Measurements from ENCODE around the gene C6orf62.

Gene C6orf62

DNA sequence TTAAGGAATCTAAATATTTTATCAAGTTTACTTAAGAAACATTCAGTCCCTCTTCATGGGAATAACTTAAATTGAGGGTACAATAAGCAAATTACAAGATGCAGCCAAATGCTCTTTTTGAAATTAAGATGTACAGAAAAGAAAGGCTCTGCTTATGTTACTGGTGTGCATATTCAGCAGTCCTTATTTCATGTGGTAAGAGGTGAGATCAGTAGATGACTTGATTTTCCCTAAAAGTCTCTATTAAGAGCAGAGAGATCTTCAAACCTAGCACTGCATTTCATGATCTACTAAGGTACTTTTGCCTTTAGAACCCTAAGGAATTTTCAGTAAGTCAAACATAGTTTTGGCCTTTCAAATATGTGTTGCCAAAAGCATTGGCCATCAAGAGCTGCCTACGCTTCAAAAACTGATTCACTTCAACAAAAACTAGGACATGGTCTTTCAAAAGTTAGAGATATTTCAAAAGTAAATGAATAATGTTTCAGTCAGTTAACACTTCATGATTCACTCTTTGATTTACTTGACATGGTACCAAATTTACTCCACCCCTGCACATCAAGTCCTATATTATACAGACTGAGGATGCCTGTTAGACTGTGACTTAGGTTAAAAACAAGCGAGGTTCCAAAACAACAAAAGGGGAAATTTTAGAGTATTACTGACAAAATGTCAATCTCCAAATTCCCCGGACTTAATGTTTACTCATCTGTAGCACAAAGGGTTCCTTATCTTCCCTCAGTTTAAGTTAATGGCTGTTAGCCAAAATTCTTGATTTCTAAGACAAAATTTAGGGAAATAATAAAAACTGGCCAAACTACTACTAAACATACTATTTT, 19.2 kb downstream of the C6orf62 start:
- Histone ChIP-seq H3K27ac (ENCODE audit: extremely low read depth, low read depth, low read length) (no peak overlapping the region), H3K4me1 (ENCODE audit: control insufficient read depth, insufficient read depth, low read length) (no peaks in the 10 kb centered on the region; the same call in 1 of the 2 replicates), H3K36me3 (ENCODE audit: control insufficient read depth in 2 of 2, insufficient read depth in 1 of 2, low read length in 2 of 2) (peaks cover 26 to 37% of the 10 kb centered on the region in 2 experiments), H3K9me3 (ENCODE audit: control insufficient read depth, insufficient read depth, low read depth, low read length) (no peaks in the 10 kb centered on the region), H3K4me3 (ENCODE audit: low read depth, low read length) (no peak overlapping the region)
- CTCF ChIA-PET: interaction anchor here (0.8 to 0.9 kb wide), 2 partner anchors 39 to 116 kb away, joined by 3 read pairs; no protein-coding TSS in a partner anchor
- POLR2A ChIA-PET: interaction anchor here (0.7 kb wide), 1 partner anchor 386 kb away, joined by 3 read pairs; no protein-coding TSS in a partner anchor
- TF ChIP-seq GLIS2 (tag by site-specific recombination; IDR thresholded peaks at IDR 0.05): no peak
- TF ChIP-seq ZNF366 (tag by site-specific recombination; conservative IDR thresholded peaks at IDR 0.05): no peak
- TF ChIP-seq ZNF518A (tag by site-specific recombination; conservative IDR thresholded peaks at IDR 0.05; ENCODE audit: low read depth): no peak
- TF ChIP-seq, protein P1, sequence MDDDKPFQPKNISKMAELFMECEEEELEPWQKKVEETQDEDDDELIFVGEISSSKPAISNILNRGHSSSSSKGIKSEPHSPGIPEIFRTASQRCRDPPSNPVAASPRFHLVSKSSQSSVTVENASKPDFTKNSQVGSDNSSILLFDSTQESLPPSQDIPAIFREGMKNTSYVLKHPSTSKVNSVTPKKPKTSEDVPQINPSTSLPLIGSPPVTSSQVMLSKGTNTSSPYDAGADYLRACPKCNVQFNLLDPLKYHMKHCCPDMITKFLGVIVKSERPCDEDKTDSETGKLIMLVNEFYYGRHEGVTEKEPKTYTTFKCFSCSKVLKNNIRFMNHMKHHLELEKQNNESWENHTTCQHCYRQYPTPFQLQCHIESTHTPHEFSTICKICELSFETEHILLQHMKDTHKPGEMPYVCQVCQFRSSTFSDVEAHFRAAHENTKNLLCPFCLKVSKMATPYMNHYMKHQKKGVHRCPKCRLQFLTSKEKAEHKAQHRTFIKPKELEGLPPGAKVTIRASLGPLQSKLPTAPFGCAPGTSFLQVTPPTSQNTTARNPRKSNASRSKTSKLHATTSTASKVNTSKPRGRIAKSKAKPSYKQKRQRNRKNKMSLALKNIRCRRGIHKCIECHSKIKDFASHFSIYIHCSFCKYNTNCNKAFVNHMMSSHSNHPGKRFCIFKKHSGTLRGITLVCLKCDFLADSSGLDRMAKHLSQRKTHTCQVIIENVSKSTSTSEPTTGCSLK (tag by site-specific recombination; IDR thresholded peaks at IDR 0.05): no peak
- no peak for TF ChIP-seq ZBTB49 (tag by site-specific recombination; IDR thresholded peaks at IDR 0.05; ENCODE audit: low read depth)
- TF ChIP-seq, protein P2, sequence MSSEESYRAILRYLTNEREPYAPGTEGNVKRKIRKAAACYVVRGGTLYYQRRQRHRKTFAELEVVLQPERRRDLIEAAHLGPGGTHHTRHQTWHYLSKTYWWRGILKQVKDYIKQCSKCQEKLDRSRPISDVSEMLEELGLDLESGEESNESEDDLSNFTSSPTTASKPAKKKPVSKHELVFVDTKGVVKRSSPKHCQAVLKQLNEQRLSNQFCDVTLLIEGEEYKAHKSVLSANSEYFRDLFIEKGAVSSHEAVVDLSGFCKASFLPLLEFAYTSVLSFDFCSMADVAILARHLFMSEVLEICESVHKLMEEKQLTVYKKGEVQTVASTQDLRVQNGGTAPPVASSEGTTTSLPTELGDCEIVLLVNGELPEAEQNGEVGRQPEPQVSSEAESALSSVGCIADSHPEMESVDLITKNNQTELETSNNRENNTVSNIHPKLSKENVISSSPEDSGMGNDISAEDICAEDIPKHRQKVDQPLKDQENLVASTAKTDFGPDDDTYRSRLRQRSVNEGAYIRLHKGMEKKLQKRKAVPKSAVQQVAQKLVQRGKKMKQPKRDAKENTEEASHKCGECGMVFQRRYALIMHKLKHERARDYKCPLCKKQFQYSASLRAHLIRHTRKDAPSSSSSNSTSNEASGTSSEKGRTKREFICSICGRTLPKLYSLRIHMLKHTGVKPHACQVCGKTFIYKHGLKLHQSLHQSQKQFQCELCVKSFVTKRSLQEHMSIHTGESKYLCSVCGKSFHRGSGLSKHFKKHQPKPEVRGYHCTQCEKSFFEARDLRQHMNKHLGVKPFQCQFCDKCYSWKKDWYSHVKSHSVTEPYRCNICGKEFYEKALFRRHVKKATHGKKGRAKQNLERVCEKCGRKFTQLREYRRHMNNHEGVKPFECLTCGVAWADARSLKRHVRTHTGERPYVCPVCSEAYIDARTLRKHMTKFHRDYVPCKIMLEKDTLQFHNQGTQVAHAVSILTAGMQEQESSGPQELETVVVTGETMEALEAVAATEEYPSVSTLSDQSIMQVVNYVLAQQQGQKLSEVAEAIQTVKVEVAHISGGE (tag by site-specific recombination; conservative IDR thresholded peaks at IDR 0.05; ENCODE audit: low read depth): no peak
- TF ChIP-seq SP2 (tag by site-specific recombination; IDR thresholded peaks at IDR 0.05): no peak
- no peak for TF ChIP-seq ZBTB7A (tag by site-specific recombination; IDR thresholded peaks at IDR 0.05; ENCODE audit: low read depth)
- no peak for TF ChIP-seq ZNF660 (tag by site-specific recombination; IDR thresholded peaks at IDR 0.05)
- TF ChIP-seq WT1 (tag by site-specific recombination; IDR thresholded peaks at IDR 0.05): no peak
- TF ChIP-seq ZNF362 (tag by site-specific recombination; IDR thresholded peaks at IDR 0.05): no peak

Measured in HEK293 (cell line).